HG02623 (cell line): ENCODE data around the gene TIMM44.

Source experiments
- ATAC-seq: cut with Tn5 transposase; IDR thresholded peaks from one replicate; pipeline ENCODE4 v1.9.1; 2021; ENCODE audit warnings: moderate library complexity; ENCODE audit not compliant: unreplicated experiment

TIMM44 gene

DNA sequence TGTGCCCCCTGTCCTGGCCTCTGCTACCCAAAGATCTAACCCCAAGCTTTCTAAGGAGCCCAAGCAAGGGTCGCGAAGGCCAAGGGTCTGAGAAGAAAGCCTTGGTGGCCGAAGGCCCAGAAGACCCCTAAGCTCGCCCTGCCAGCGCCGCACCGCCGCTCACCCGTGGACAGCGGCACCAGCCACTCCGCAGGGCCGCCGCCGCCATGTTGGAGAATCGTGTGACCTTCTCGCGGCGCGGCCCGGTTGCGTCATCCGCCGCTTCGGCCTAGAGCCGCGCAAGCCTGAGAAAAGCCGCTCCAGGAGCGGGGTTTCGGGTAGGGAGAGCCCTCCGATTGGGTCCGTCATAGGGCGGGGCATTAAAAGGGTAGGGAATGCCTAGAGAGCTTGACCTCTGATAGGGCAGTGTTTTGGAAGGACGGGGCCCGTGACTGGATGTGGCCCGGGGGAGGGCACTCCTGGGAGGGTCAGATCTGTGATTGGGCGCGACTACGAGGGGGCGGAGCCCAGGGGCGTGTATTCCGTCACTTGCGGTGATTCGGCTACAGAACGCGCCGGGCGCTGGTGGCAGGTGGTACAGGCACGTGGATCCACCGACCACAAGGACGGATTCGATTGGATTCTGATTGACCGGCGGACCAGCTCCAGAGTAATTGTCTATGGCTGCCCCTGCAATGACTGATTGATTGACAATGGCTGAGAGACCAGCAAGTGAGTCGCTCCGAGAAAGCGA lies at the start of gene TIMM44:
Gene TIMM44 (minus strand): TSS at position 223 of the 733 bp plus-strand sequence. CDS start 15 bp downstream, at position 208.
- peak; percentile 94 for ATAC-seq

DNA sequence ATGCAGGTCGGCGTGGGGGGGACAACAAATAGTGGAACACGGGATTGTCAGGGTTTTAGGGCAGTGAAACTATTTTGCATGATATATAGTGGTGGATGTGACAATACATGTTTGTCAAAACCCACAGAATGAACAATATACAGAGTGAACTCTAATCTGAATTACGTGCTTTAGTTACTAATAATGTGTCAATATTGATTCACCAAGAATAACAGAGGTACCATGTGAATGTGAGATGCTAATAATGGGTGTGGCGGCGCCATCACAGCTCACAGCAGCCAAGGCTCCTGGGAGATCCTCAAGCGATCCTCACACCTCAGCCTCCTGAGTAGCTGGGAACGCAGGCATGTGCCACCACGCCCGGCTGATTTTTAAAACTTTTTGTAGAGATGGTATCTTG lies 49.1 kb upstream of the TIMM44 start:
- no peak for ATAC-seq

DNA sequence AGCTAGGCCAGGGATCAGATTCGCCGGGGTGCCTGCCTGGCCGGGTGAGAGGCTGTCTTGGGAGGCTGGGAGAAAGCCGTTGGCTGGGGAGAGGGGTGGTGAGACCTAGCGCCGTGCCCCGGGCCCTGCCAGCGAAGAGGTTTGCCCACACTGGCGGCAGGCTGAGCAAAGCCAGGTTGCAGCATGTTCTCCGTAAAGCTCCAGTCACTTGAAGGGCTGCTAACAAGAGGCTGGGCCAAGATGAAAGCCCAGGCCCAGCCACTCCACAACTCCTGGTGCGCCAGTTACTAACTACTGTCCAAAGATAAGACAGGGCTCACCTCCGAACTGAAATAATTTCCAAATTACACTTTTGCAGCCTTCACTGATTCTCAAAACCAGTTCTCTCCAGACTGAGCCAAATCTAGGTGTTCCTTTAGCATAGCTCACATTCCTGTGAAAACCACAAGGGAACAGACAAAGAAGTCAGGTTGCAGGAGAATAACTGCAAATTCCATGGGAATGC lies 45.7 kb upstream of the TIMM44 start:
- no peak for ATAC-seq

DNA sequence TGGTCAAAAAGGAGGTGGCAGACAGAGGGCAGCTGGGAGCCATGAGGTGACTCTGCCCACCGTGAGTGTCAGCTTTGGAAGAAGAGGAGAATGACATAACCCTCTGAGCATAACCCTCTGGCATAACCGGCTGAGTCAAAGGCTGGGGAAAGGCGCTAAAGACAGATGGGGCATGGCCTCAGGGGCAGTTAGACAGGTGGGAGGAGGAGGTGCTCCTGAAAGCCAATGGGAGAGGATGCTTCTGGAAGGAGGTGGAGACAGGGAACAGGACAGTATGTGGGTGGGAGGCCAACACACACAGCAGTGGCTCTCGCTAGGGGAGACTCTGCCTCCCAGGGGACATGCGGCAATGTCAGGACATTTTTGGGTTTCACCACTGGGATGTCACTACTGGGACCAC lies 44.8 kb upstream of the TIMM44 start:
- ATAC-seq, result no peak

DNA sequence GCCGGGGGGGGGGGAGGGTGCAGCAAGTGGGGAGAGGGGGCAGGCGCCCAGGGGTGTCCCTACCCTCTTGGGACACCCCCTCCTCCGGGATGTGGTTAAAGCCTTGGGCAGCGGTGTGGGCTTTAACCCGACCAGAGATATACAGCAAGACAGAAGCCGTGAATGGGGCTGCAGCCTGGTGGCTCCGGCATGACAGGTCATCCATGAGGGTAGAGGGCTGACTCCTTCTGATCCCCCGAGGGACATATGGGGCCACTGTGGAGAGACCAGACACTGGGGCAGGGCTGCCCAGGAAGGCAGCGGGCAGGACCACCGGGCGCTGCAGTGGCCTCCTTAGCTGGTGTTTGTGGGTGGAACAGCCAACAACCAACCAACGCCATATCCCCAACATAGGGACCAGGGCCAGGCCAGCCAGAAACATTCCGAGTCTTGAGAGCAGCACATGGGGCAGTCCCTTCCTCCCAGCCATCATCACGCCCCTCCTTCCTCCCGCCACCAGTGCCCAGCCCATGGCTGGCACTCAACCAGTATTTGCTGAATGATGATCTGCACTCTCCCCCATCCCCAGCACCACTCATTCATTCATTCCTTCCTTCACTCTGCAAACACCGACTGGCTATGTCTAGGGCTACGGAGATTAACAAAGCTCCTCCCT lies 43.8 kb upstream of the TIMM44 start:
- ATAC-seq, result no peak

- no peak for ATAC-seq
Measured at GRCh38 chr19:7986321-7987113, 43.1 kb upstream of the TIMM44 start.

DNA sequence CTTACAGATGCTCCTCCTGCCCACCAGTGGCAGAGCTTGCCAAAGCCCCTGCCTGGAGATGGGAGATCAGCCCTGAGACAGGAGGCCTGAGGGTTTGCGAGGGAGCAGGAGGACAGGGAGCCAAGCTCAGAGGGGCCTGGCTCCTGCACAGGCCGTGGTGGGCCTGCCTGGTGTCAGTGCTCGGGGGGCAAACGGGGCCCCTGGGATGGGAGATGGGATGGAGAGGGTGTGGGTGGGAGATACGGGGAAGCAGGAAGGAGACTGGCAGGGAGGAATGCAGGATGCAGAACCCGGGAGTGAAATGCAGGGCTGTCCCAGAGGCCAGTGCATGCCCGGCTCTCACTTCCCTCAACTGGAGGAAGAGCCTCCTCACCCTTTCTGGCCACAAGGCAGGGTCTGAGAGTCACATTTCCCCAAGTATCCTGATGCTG lies 42.0 kb upstream of the TIMM44 start:
- no peak for ATAC-seq

DNA sequence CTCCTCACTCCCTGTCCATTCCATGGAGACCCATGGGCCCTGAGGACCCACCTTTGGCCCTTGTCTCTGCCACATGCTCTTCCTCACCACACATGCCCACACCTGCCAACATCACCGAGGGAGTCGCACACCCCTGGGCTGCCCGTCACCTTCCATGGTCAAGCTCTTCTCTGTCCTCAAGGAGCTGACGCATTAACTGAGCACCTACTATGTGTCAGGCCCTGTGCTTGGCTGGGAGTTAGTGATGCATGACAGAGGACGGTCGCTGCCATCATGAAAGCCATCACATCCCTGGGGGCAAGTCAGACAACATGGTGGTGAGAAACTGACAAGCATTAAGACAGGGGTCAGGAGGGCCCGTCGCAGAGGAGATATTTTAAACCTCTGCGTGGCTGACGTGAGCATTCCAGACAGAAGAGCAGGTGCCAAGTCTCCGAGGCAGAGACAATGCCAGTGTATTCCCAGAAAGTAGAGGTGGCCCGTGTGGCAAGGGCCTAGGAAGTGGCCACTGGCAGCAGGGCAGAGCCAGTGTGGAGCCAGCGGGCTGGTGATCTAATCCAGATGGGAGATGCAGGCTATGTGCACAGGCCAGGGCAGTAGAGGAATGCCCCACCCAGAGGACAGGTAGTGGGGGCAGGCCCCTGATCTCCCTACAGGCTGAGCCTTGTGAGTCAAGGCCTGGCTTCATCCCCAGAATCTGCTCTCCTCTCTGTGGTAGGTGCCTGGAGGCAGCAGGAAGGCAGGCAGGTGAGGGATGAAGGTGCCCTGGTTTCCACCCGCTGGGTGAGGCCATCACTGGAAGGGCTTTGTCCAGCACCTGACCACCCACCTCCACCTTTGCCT lies 40.8 kb upstream of the TIMM44 start:
- ATAC-seq, result no peak

GRCh38 chr19:7983286-7983950 lies 40.0 kb upstream of the TIMM44 start:
- no peak for ATAC-seq

- no peak for ATAC-seq
Measured at GRCh38 chr19:7982651-7983099, 39.2 kb upstream of the TIMM44 start.

GRCh38 chr19:7982103-7982502 lies 38.6 kb upstream of the TIMM44 start:
- ATAC-seq, result no peak

GRCh38 chr19:7981661-7982060 lies 38.2 kb upstream of the TIMM44 start:
- ATAC-seq, result no peak

GRCh38 chr19:7981199-7981598 lies 37.7 kb upstream of the TIMM44 start:
- no peak for ATAC-seq

- ATAC-seq, result no peak
Measured at GRCh38 chr19:7980635-7981121, 37.2 kb upstream of the TIMM44 start.

DNA sequence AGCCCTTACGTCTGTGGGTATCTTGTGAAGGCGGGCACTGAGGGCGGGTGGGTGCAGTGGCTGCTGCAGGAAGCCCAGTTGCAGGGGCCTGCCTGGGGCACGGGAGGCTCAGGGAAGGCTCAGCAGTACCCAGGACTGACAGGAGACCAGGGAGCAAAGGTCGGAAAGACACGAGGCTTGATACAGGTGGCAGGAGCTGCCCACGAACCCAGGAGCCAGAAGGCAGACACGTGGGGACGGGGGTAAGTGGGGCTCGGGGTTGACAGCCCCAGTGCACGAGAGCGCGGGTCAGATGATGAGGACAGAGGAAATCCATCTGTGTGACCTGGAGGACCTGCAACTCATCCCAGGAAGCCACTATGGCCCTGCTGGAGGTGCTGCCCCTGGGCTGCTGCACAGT lies 36.7 kb upstream of the TIMM44 start:
- ATAC-seq, result no peak

DNA sequence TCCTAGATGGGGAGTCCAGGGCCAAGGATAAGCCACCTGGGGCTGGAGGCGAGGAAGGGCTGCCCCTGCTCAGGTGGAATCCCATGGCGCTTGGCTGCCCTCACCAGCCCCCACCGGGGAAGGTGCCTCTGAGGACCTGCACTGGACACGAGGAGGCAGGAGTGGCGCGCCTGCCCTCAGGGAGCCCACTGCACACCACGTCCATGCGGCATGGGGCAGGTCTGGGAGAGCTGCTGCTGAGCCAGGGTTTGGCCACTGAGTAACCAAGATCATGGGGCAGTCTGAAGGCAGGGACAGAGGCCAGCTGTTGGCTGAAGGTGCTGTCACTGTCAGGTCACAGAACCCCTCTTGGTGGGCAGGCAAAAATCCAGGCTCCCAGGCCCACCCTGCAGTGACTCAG lies 36.1 kb upstream of the TIMM44 start:
- ATAC-seq, result no peak

DNA sequence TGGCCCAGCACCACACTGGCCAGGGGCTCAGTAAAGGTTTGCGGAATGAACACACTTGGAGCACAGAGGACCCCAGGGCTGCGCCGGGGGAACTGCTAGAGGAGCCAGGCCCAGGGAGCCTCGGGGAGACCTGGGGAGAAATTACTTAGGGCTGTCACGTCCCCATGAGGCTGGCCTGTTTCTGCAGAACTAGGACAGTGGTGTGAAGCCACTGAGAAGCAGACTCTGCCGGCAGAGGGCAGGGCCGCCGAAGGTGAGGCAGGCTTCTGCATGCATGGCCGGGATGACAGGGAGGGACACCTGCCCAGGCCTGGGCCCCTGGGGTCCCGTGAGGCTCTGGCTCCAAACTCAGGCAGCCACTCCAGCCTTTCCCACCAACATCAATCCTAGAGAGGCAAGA lies 35.5 kb upstream of the TIMM44 start:
- no peak for ATAC-seq

GRCh38 chr19:7978179-7978825 lies 34.8 kb upstream of the TIMM44 start:
- no peak for ATAC-seq

DNA sequence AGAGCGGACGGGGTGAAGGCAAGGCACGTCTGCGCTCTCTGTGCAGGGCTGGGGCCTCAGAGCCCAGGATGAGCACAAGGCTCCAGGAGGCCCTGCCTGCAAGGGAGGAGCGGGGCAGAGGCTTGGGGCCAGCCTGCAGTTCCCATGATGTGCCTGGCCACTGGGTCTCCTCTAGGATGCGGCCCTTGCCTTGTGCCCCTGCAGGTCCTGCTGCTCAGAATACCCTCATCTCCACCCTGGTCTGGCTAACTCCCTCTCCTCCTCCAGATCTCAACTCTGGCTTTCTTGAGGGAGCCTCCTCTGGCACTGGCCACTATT lies 34.2 kb upstream of the TIMM44 start:
- ATAC-seq, result no peak
